Activated T-cell treated with anti-CD3 and anti-CD28 coated beads for 4 hours (primary cell): Measurements from ENCODE around the gene ST3GAL2.
A peak's percentile ranks its signal among the peaks of the same experiment; 100 is the strongest.
"Not testable (repeated sequence)": the region's sequence is repeated elsewhere in the genome, so short reads cannot be mapped to it uniquely, and the experiment has no call there.

ENCODE experiments used
- DNase-seq: peaks from one replicate; pipeline ENCODE4 v3.0.0-alpha.2; 2020

ST3GAL2 gene

GRCh38 chr16:70413572-70413971, 25.3 kb downstream of the ST3GAL2 start:
- DNase-seq = not testable (repeated sequence)

- no peak for DNase-seq
Observed at GRCh38 chr16:70412385-70412784, 26.5 kb downstream of the ST3GAL2 start.

- DNase-seq = no peak
Observed at GRCh38 chr16:70410734-70411133, 28.2 kb downstream of the ST3GAL2 start.

- DNase-seq = no peak
Observed at GRCh38 chr16:70407811-70408274, 31.1 kb downstream of the ST3GAL2 start.

GRCh38 chr16:70406104-70406503, 32.8 kb downstream of the ST3GAL2 start:
- DNase-seq = not testable (repeated sequence)

GRCh38 chr16:70402916-70403659, 35.8 kb downstream of the ST3GAL2 start:
- DNase-seq = no peak

- no peak for DNase-seq
Observed at GRCh38 chr16:70399951-70400350, 38.9 kb downstream of the ST3GAL2 start.

GRCh38 chr16:70399381-70399780, 39.5 kb downstream of the ST3GAL2 start:
- DNase-seq = no peak

- no peak for DNase-seq
Observed at GRCh38 chr16:70398177-70398743, 40.6 kb downstream of the ST3GAL2 start.

- DNase-seq = no peak
Observed at GRCh38 chr16:70396246-70396904, 42.5 kb downstream of the ST3GAL2 start.

- DNase-seq = peak; percentile 45
Observed at GRCh38 chr16:70395345-70395901, 43.5 kb downstream of the ST3GAL2 start.

- no peak for DNase-seq
Observed at GRCh38 chr16:70394853-70395252, 44.0 kb downstream of the ST3GAL2 start.

GRCh38 chr16:70393662-70394061, 45.2 kb downstream of the ST3GAL2 start:
- no peak for DNase-seq

GRCh38 chr16:70392606-70393005, 46.3 kb downstream of the ST3GAL2 start:
- DNase-seq = no peak

- DNase-seq = no peak
Observed at GRCh38 chr16:70391881-70392481, 46.9 kb downstream of the ST3GAL2 start.

GRCh38 chr16:70391446-70391845, 47.5 kb downstream of the ST3GAL2 start:
- no peak for DNase-seq

- DNase-seq = no peak
Observed at GRCh38 chr16:70390774-70391173, 48.1 kb downstream of the ST3GAL2 start.

GRCh38 chr16:70388006-70388680, 50.8 kb downstream of the ST3GAL2 start:
- DNase-seq = no peak

GRCh38 chr16:70386289-70386986, 52.5 kb downstream of the ST3GAL2 start:
- not testable (repeated sequence) for DNase-seq

GRCh38 chr16:70383421-70383960, 55.4 kb downstream of the ST3GAL2 start:
- DNase-seq = no peak

- DNase-seq = no peak
Observed at GRCh38 chr16:70381604-70382342, 57.1 kb downstream of the ST3GAL2 start.
